Ovary (tissue), 3 donors: Measurements from ENCODE around the gene TMEM39B.

Experiments
- EP300 ChIP-seq: sonication (generic); formaldehyde crosslinking; IDR thresholded peaks from one replicate; pipeline ENCODE4 v1.6.1; 2017; ENCODE audit warnings: antibody characterized with exemption
- TF ChIP-seq, protein P1 (sequence below), 3 donors: fragments of 450-650 bp in 2 of 3; fragments of 200-600 bp in 1 of 3; IDR thresholded peaks; one replicate each; pipeline versions ENCODE4 v1.5.1 to v1.8.0; 2016 to 2022; ENCODE audit warnings: antibody characterized with exemption in 3 of 3, mild to moderate bottlenecking in 1 of 3
- donor health status: DM: no; HTN: no; CAD: no.

DNA sequence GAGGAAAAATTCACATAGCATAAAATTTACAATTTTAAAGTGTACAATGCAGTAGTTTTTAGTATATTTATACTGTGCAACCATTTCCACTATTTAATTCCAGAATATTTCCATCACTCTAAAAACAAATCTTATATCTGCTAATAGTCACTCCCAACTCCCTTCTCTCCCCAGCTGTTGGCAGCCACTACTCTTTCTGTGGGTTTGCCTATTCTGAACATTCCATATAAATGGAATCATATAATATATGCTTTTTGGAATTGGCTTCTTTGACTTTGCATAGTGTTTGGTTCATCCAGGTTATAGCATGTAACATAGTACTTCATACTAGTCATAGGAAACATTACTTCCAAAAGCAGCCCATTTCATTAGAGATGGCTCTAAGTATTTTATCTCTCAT is 25.0 kb upstream of the TMEM39B start:
- TF ChIP-seq, protein P1, sequence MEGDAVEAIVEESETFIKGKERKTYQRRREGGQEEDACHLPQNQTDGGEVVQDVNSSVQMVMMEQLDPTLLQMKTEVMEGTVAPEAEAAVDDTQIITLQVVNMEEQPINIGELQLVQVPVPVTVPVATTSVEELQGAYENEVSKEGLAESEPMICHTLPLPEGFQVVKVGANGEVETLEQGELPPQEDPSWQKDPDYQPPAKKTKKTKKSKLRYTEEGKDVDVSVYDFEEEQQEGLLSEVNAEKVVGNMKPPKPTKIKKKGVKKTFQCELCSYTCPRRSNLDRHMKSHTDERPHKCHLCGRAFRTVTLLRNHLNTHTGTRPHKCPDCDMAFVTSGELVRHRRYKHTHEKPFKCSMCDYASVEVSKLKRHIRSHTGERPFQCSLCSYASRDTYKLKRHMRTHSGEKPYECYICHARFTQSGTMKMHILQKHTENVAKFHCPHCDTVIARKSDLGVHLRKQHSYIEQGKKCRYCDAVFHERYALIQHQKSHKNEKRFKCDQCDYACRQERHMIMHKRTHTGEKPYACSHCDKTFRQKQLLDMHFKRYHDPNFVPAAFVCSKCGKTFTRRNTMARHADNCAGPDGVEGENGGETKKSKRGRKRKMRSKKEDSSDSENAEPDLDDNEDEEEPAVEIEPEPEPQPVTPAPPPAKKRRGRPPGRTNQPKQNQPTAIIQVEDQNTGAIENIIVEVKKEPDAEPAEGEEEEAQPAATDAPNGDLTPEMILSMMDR (IDR thresholded peaks at IDR 0.05): no peak
- TF ChIP-seq EP300: no peak
